ENCODE results near the gene KRCC1. TPM values are rescaled to one million over a fixed set of nuclear protein-coding genes. Genes with fewer than 3 reads are reported as not detected.
"Not testable (repeated sequence)": the region's sequence is repeated elsewhere in the genome, so short reads cannot be mapped to it uniquely, and the experiment has no call there.

Gene KRCC1
- polyA plus RNA-seq, 10 donors, result 31.7 to 43.7 (median 36.4) TPM

- no peak for DNase-seq
Observed at GRCh38 chr2:88005776-88006175, 49.8 kb downstream of the KRCC1 start.

- DNase-seq, result peak in 1 of 3 donors; percentile 39
Observed at GRCh38 chr2:88003074-88003755, 52.4 kb downstream of the KRCC1 start.

GRCh38 chr2:88002359-88002707 lies 53.2 kb downstream of the KRCC1 start:
- no peak for DNase-seq

GRCh38 chr2:88000474-88000873 lies 55.1 kb downstream of the KRCC1 start:
- not testable (repeated sequence) for DNase-seq

GRCh38 chr2:87996570-87996969 lies 59.0 kb downstream of the KRCC1 start:
- DNase-seq, result no peak

GRCh38 chr2:87995756-87996155 lies 59.8 kb downstream of the KRCC1 start:
- no peak for DNase-seq

- not testable (repeated sequence) for DNase-seq
Observed at GRCh38 chr2:87994304-87994850, 61.2 kb downstream of the KRCC1 start.

- not testable (repeated sequence) for DNase-seq
Observed at GRCh38 chr2:87992569-87992968, 63.0 kb downstream of the KRCC1 start.

GRCh38 chr2:87987473-87987872 lies 68.1 kb downstream of the KRCC1 start:
- not testable (repeated sequence) for DNase-seq

GRCh38 chr2:87985902-87986301 lies 69.7 kb downstream of the KRCC1 start:
- DNase-seq, result not testable (repeated sequence)

- not testable (repeated sequence) for DNase-seq
Observed at GRCh38 chr2:87981182-87981581, 74.4 kb downstream of the KRCC1 start.

Other genes starting within 250 kb of the KRCC1 start
- 1 to 10 TPM in 6 of 10 donors, under 1 TPM in 3, not detected in 1; 0.24 to 3.9 (median 1.7) TPM for gene RGPD2, start 230.0 kb downstream of the KRCC1 start, polyA plus RNA-seq (ENCODE audit: insufficient read length in 10 of 10)
- gene RNU2-63P, start 39.2 kb downstream of the KRCC1 start, polyA plus RNA-seq (ENCODE audit: insufficient read length in 10 of 10), result not detected
- gene SMYD1, start 12.0 kb upstream of the KRCC1 start, polyA plus RNA-seq (ENCODE audit: insufficient read length in 10 of 10), result 100 to 1,000 TPM; 158 to 375 (median 294) TPM
- gene FABP1, start 72.3 kb upstream of the KRCC1 start, polyA plus RNA-seq (ENCODE audit: insufficient read length in 10 of 10), result 1 to 10 TPM in 2 of 10 donors, under 1 TPM in 6, not detected in 2; 0.21 to 3.3 (median 0.40) TPM
- gene THNSL2, start 114.6 kb upstream of the KRCC1 start, polyA plus RNA-seq (ENCODE audit: insufficient read length in 10 of 10), result 10 to 100 TPM in 8 of 10 donors, 1 to 10 TPM in 2; 6.7 to 36.2 (median 18.3) TPM